Esophagus (tissue), 2 donors: ENCODE measurements around the gene ASCC1. TPM values are rescaled to one million over a fixed set of nuclear protein-coding genes. Genes with fewer than 3 reads are reported as not detected.

ENCODE experiments used
- H3K27ac ChIP-seq, 2 donors: one replicate each; pipeline ENCODE4 v1.5.1; 2013; ENCODE audit warnings: low read depth in 2 of 2, mild to moderate bottlenecking in 2 of 2, inconsistent platforms in 1 of 2, low read length in 1 of 2, moderate library complexity in 1 of 2
- H3K27me3 ChIP-seq, 2 donors: one replicate each; pipeline ENCODE4 v1.6.1; 2013; ENCODE audit warnings: low read length in 2 of 2, control low read depth in 1 of 2, mild to moderate bottlenecking in 1 of 2; ENCODE audit not compliant: insufficient read depth in 2 of 2, control insufficient read depth in 1 of 2
- H3K36me3 ChIP-seq, 2 donors: one replicate each; pipeline ENCODE4 v1.6.1; 2013; ENCODE audit warnings: low read length in 1 of 2; ENCODE audit not compliant: control insufficient read depth in 2 of 2, insufficient read depth in 2 of 2
- H3K4me1 ChIP-seq, 2 donors: one replicate each; pipeline ENCODE4 v1.6.1; 2013; ENCODE audit warnings: low read length in 1 of 2; ENCODE audit not compliant: control insufficient read depth in 2 of 2, insufficient read depth in 2 of 2
- H3K4me3 ChIP-seq, 2 donors: one replicate each; pipeline ENCODE4 v1.5.1; 2013; ENCODE audit warnings: low read length in 2 of 2, mild to moderate bottlenecking in 2 of 2, low read depth in 1 of 2, moderate library complexity in 1 of 2
- H3K9me3 ChIP-seq, 2 donors: one replicate each; pipeline ENCODE4 v1.6.1; 2013; ENCODE audit warnings: mild to moderate bottlenecking in 2 of 2, low read depth in 1 of 2, low read length in 1 of 2, moderate library complexity in 1 of 2; ENCODE audit not compliant: control insufficient read depth in 2 of 2, insufficient read depth in 1 of 2
- WGBS, 2 donors: extraction: QIAGEN DNeasy Blood & Tissue Kit; methylation state at CpG; one replicate each; pipeline ENCODE4 v1.1.7; 2013; 5-methylcytosine and 5-hydroxymethylcytosine counted together
- polyA plus RNA-seq, 2 donors: library from polyadenylated mRNA; stranded (reverse); fragments of 200-250 nt; gene quantifications; one replicate each; pipeline ENCODE4 v1.2.3, GENCODE V29; 2013
- donor health status: healthy with polysubstance abuse.
- donor health status: Bipolar disorder and iron deficiency.

Gene ASCC1
- polyA plus RNA-seq, 2 donors, result 4.7 to 12.8 TPM

DNA sequence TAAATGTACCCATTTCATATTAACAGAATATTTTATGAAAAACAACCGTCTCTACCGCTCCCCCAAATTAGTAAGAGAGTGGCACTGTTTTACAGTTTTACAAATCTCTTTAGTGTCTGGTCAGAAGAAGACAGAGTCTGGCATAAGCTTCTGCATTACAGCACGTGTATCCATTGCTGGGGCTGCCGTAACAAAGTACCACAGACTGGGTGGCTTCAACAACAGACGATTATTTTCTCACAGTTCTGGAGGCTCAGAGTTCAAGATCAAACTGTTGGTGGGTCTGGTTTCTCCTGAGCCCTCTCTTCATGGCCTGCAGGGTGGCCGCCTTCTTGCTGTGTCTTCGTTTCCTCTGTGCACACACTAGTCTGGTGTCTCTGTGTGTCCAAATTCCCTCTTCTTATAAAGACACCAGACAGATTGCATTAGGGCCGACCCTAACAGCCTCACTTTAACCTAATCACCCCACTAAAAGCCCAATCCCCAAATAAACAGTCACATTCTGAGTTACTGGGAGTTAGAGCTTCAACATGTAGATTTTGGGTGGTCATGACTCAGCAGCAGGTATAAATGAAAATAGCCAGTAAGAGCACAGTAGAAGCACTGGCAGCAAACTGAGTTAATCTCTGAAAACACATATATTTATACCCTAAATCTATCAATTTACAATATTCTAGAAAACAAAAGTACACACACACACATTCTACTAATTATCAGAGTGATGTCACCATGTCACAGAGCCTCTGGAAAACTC lies 123.7 kb downstream of the ASCC1 start:
- H3K9me3 ChIP-seq, result peaks cover 0 to 2% of the 10 kb centered on the region in 2 donors
- H3K27ac ChIP-seq, result no peak overlapping the region
- H3K27me3 ChIP-seq, result peaks cover 0 to 7% of the 10 kb centered on the region in 2 donors
- peaks cover 6% of the 10 kb centered on the region in 2 donors for H3K4me1 ChIP-seq
- WGBS, 2 donors, result 91 to 93% methylated on average over 8 of the region's 8 CpGs
- no peaks in the 10 kb centered on the region for H3K36me3 ChIP-seq
- H3K4me3 ChIP-seq, result no peak overlapping the region

DNA sequence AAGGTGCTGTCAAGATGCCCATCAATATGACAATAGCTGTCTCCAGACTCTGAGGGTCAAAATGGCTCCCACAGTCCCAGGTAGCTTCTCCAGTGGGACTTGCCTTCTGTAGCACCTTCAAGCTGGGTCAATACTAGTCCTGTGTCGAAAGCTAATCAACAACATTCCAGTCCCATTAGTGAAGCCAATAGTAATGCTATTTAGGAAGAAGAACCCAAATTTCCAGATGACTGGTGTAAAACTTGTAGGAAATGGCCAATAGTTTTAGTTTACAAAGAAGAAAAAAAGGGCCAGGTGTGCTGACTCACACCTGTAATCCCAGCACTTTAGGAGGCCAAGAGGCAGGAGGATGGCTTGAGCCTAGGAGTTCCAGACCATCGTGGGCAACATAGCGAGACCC lies 125.8 kb downstream of the ASCC1 start:
- Histone ChIP-seq H3K4me3 (no peak overlapping the region), H3K36me3 (no peaks in the 10 kb centered on the region), H3K27ac (no peak overlapping the region), H3K9me3 (peaks cover 0 to 2% of the 10 kb centered on the region in 2 donors), H3K4me1 (peaks cover 7 to 8% of the 10 kb centered on the region in 2 donors), H3K27me3 (peaks cover 0 to 10% of the 10 kb centered on the region in 2 donors)
- WGBS, 2 donors, result 90 to 91% methylated on average over 3 of the region's 3 CpGs

DNA sequence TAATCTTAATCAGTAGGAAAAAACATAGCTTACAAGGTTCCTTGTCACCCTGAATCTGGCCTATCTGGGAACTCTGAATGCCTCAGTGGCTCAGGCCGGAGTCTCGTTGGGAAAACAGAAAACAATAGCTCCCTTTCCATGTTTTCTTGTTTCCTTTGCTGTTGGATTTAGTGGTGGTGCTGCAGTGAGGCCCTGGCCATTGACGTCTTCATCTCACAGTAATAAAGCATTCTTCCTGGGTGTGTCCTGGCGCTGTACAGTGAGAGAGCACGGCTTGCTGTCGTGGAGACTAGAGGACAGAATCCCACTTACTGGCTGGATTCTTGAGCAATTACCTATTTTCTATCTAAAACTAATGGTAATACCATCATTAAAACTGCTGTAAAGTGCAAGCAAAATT lies 126.5 kb downstream of the ASCC1 start:
- Histone ChIP-seq H3K36me3 (no peaks in the 10 kb centered on the region), H3K4me1 (peaks cover 7 to 8% of the 10 kb centered on the region in 2 donors), H3K27me3 (peaks cover 0 to 10% of the 10 kb centered on the region in 2 donors), H3K27ac (no peak overlapping the region), H3K9me3 (peaks cover 0 to 2% of the 10 kb centered on the region in 2 donors), H3K4me3 (no peak overlapping the region)
- 61 to 62% methylated on average over 6 of the region's 6 CpGs for WGBS, 2 donors

DNA sequence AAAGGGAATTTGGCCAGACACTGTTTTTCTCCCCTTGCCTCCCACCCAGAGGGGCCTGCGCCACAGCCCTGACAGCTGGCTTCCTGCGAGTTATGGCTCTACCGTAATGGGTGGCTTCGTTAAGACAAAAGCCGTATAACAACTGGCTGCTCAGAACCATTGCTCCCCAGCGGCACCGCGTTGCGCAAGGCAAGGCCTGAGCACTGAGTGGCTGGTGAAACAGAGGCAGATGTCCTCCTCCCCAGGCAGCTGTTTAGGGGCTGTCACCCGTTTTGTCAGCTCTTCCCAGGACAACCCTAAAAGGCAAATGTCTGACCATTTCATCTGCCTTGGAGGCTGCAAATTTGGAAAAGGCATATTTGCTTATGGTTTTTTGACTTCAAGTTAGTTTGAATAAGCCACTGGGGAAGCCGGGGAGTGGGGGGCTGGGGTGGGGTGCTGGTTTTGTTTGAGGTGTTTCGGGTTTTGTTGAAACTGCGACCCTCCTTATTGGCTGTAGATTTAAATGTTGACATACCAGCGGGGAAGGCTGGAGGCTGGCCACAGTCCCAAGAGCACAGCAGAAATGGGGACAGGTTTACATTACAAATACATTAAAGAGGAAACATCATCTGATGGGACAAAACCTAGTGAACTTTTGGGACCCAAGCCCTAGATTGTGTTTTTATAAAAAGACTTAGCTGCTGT lies 127.0 kb downstream of the ASCC1 start:
- peaks cover 0 to 10% of the 10 kb centered on the region in 2 donors for H3K27me3 ChIP-seq
- H3K4me1 ChIP-seq, result peaks cover 7 to 8% of the 10 kb centered on the region in 2 donors
- no peaks in the 10 kb centered on the region for H3K36me3 ChIP-seq
- H3K4me3 ChIP-seq, result no peak overlapping the region
- peak overlapping the region; percentile 27 to 66 for H3K27ac ChIP-seq
- H3K9me3 ChIP-seq, result peaks cover 0 to 2% of the 10 kb centered on the region in 2 donors
- 63 to 69% methylated on average over 14 of the region's 14 CpGs for WGBS, 2 donors

DNA sequence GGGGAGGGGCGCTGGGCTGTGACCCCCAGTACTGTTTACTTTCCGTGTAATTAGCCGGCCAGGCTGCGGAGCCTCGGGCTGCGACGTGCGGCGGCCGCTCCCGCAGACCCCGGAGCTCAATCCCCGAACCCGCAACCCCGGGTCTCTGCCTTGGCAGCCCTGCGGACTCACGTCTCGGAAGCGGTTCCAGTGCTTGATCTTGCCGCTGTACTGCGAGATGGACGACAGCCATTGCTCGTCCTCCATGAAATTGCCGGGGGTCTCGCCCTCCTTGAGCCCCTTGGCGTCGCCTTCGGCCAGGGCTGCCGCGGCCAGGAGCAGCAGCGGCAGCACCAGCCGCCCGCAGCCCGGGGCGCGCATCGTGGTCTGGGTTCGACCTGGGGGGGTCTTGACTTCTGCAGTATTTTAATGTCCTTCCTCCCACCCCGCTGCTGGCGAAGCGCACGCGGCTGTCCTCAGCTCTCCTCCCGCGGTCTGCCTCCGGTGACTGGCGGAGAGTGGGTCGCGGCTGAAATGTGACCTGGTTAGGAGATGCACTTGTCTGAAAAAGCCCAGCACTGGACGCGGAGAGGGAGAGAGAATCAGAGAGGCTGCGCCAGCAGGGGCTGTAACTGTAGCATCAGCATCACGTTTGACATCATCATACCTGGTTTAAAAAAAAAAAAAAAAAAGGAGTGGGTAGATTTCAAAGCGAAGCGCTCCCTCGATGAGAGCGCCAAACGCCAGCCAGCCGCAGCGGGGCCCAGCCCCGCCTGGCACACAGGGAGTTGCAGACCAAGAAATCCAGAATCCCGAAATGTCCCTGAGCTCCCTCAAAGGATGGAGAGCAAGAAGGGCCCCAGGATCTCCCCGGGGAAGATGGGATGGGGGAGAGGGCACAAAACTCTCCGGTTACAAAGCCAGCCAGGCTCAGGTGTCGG lies 127.8 kb downstream of the ASCC1 start, which contains the start of gene SPOCK2:
Gene SPOCK2, minus strand, starts transcription at position 583 of the 920 bp plus-strand sequence. Its CDS starts 223 bp downstream, at position 360.
- Histone ChIP-seq H3K4me1 (peaks cover 7 to 8% of the 10 kb centered on the region in 2 donors), H3K27ac (peak within 1 kb of the TSS; percentile 37 to 66), H3K36me3 (no peaks in the 10 kb centered on the region), H3K4me3 (peak within 1 kb of the TSS; percentile 31 to 34), H3K27me3 (peaks cover 0 to 10% of the 10 kb centered on the region in 2 donors), H3K9me3 (peaks cover 0 to 2% of the 10 kb centered on the region in 2 donors)
- 5 to 8% methylated on average over 64 to 65 of the region's 65 CpGs for WGBS, 2 donors

DNA sequence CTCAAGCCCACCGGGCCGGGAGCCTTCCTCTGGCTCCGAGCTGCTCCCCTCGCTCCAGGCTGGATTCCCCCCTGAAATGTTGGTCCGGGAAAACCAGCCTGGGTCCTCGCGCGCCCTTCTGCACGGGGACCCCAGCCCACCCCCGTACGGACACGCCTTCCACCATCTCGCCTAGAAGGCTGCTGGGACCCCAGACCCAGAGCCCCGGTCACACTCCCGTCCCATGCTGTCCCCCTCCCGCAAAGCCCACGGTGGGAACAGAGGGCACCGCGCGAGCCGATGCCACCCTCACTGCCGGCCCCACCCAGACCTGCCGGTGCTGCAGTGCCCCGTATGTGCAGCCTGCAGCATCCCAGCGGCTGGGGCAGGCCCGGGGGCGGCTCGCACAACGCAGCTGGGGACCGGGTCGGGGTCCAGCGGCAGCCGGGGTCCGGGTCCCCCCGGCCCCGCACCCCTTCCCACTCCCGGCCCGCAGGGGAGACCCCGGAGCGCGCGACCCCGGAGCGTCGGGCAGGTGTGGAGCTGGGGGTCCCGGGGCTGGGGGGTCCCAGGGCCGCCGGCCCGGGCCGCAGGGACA lies 128.6 kb downstream of the ASCC1 start:
- Histone ChIP-seq H3K9me3 (peaks cover 0 to 2% of the 10 kb centered on the region in 2 donors), H3K36me3 (no peaks in the 10 kb centered on the region), H3K27ac (peak overlapping the region; percentile 37 to 66), H3K27me3 (peaks cover 0 to 10% of the 10 kb centered on the region in 2 donors), H3K4me3 (peak overlapping the region; percentile 31 to 34), H3K4me1 (peaks cover 7 to 8% of the 10 kb centered on the region in 2 donors)
- WGBS, 2 donors, result 2% methylated on average over 50 of the region's 50 CpGs

DNA sequence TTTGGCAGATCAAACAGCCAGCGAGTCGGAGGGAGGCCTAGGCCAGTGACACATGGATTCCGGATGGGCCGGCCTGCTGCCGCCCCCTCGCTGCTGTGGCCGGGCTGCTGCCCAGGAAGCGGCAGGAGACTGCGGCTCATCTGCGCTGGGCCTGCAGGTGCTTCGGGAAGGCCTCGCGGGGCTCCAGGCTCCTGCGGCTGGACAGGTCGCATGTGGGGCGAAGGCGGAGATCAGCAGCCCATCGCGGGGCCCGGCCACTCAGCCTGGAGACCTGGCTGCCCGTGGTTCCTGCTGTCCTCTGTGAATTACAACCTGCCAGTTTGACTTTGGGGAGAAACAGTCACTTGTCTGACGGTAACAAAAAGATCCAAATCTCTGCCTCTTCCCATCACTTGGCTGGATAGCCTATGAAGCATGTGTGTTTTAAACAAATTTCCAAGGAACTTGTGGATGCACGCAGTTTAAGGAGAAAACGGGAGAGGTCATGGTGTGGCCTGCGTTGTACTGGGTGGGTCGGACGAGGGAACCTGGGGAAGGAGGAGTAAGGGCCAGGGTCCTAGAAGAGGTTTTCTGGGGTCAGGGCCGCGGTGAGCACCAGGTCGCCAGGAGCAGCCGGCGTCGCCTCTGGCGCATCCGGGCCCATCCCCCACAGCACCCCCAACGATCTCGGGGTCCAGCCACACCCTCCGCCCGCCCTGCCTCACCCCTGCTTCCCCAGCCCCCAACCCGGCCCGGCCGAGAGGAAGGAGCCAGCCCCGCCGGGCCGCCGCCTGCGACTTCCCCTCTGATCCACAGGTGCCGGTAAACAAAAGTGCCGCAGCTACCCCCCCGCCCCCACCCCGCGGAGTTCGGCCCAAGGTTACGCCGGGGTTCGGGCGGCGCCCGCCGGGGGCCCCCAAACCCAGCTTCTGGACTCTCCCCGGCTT lies 129.3 kb downstream of the ASCC1 start:
- H3K27ac ChIP-seq, result peak overlapping the region in 1 of 2 donors; percentile 66
- peaks cover 0 to 2% of the 10 kb centered on the region in 2 donors for H3K9me3 ChIP-seq
- WGBS, 2 donors, result 44 to 50% methylated on average over 48 to 61 of the region's 61 CpGs

DNA sequence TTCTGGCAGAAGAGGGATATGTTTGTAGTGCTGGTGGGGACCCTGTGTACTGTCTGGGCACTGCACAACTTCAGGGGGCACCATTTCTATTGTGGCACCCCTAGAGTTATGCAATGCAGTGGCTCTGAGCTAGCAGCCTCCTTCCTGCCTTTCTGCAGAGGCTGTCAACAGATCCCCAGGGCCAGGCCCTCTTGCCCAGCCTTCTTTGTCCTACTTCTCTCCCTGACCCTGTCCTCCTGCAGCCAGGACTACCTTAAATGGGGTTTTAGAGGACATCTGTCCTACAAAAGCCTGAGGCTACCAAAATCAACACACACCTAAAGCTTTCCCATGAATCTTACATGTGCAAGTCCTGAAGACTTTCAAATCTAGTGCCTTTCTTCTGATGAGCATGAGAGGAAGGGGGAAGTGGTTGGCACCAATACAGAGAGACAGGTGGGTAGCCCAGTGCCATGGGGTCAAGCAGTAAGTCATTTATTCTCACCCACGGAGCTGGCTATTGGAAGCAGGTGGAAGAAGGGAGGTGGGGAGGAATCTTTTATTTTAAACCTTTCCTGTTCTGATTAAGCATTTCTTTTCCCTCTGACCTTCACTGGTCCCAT lies 130.1 kb downstream of the ASCC1 start:
- WGBS, 2 donors, result 74 to 81% methylated on average over 1 of the region's 1 CpG
- Histone ChIP-seq H3K27ac (no peak overlapping the region), H3K36me3 (no peaks in the 10 kb centered on the region), H3K9me3 (peaks cover 0 to 2% of the 10 kb centered on the region in 2 donors), H3K4me1 (peaks cover 8 to 10% of the 10 kb centered on the region in 2 donors), H3K4me3 (no peak overlapping the region), H3K27me3 (peaks cover 0 to 10% of the 10 kb centered on the region in 2 donors)

More for the DNA sequence above, 129.3 kb downstream of the ASCC1 start:
- Histone ChIP-seq H3K4me1 (peaks cover 8 to 10% of the 10 kb centered on the region in 2 donors), H3K27me3 (peaks cover 0 to 10% of the 10 kb centered on the region in 2 donors), H3K36me3 (no peaks in the 10 kb centered on the region), H3K4me3 (peak overlapping the region; percentile 31 to 34)
